ENCODE measurements around the gene PLAAT2. TPM values are rescaled to one million over a fixed set of nuclear protein-coding genes. Genes with fewer than 3 reads are reported as not detected.
A peak's percentile ranks its signal among the peaks of the same experiment; 100 is the strongest.

PLAAT2 gene
- total and polyA plus RNA-seq, 9 of the 15 experiments (the other 6 are each of a cell fraction or from before 2014, with no cell fraction given): not detected

GRCh38 chr11:63564784-63565350 is 1.7 kb upstream of the PLAAT2 start:
- no peak overlapping the region for H3K27ac ChIP-seq (ENCODE audit: extremely low read depth, low read depth, low read length)
- in situ Hi-C loops (cut with MboI) (no loop called here), intact Hi-C loops (cut with micrococcal nuclease) (loop anchor here (5.0 kb wide), 1 partner anchor 58 kb away; the partner anchor contains the start of gene LGALS12)
- no peak for DNase-seq (ENCODE audit: extremely low read depth in 1 of 4, low spot score in 3 of 4)
- no peaks in the 10 kb centered on the region for H3K9me3 ChIP-seq (replicated peaks; ENCODE audit: control insufficient read depth, insufficient read depth, low read depth, low read length)
- no peaks in the 10 kb centered on the region for H3K79me2 ChIP-seq (ENCODE audit: control insufficient read depth, insufficient read depth, low read length)
- BruUV-seq (replicated peaks): no TSS peak
- no peaks in the 10 kb centered on the region for H3K27me3 ChIP-seq (ENCODE audit: control insufficient read depth in 2 of 2, insufficient read depth in 2 of 2, low read length in 2 of 2)
- H4K20me1 ChIP-seq (replicated peaks; ENCODE audit: control insufficient read depth, insufficient read depth, low read length): no peaks in the 10 kb centered on the region
- ChIA-PET CTCF (ENCODE audit: low intra/inter-chr PET ratio) (no interaction called here), POLR2A (no interaction called here)
- no peak overlapping the region for H3K9ac ChIP-seq (ENCODE audit: insufficient read depth in 1 of 2, low read depth in 2 of 2, low read length in 2 of 2)
- no peaks in the 10 kb centered on the region for H3K36me3 ChIP-seq (ENCODE audit: control insufficient read depth, insufficient read depth, low read length)
- H3K9me1 ChIP-seq (ENCODE audit: control insufficient read depth, insufficient read depth, low read length): no peaks in the 10 kb centered on the region
- H3K4me1 ChIP-seq (replicated peaks in 1 of 2; ENCODE audit: control insufficient read depth in 2 of 2, insufficient read depth in 2 of 2, low read length in 2 of 2): peaks cover 24 to 43% of the 10 kb centered on the region in 2 experiments
- TF ChIP-seq FOXK1 (CRISPR knock-in tag; IDR thresholded peaks at IDR 0.05; ENCODE audit: borderline replicate concordance) (peak; percentile 47; the same call in 1 of the 2 replicates), DEAF1 (CRISPR knock-in tag; IDR thresholded peaks at IDR 0.05) (no peak), SPI1 (IDR thresholded peaks at IDR 0.05; ENCODE audit: borderline replicate concordance, low read depth, low read length) (peak; percentile 93)
- H3K4me3 ChIP-seq: no peak overlapping the region
- FAIRE-seq: no peak
- 38% methylated on average over 4 of the region's 4 CpGs for WGBS (ENCODE audit: insufficient coverage, low coverage, missing lambda C conversion rate)
- H2AFZ ChIP-seq (ENCODE audit: low read depth, low read length): peak overlapping the region; percentile 48; the same call in 1 of the 2 replicates
- no peak for ATAC-seq
- H3K4me2 ChIP-seq (ENCODE audit: insufficient read depth, low read length): no peak overlapping the region

Data from K562 (cell line).